ENCODE results near the gene PTPRO.

PTPRO gene

DNA sequence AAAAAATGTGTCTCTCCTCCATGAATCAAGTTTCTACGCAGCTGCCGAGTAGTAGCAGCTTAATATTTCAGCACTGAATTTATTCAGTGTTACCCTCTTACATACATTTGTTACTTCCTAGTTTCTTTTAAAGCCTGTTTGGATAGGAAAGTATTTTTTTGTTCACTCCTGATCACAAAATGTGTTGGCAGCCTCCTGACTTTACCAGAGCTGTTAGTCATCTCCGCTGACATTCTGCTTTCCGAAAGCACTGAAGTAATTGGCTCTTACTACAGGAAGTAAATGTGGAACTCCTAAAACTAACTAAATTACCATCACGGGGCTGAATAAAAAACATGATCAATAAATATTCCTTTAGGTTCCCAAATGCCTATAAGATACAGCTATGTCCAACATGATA, 241.4 kb downstream of the PTPRO start:
- no peak for DNase-seq

DNA sequence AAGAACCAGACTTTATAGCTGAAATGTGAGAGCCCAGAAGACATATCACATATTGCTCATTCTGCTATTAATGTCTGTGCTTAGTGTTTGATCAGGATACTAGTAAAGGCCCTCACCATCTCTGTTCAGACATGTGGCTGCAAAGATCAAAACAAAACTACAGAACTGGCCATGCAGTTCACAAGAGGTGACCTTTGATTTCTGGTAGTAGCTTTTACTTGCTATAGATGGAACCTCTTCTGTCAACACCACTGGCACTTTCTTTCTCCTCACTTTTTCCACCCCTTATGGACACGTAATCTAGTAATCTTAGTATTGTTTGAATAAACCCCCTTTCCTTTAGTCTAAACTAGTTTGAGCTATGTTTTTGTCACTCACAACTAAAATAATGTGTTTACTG, 252.0 kb downstream of the PTPRO start:
- no peak for DNase-seq

DNA sequence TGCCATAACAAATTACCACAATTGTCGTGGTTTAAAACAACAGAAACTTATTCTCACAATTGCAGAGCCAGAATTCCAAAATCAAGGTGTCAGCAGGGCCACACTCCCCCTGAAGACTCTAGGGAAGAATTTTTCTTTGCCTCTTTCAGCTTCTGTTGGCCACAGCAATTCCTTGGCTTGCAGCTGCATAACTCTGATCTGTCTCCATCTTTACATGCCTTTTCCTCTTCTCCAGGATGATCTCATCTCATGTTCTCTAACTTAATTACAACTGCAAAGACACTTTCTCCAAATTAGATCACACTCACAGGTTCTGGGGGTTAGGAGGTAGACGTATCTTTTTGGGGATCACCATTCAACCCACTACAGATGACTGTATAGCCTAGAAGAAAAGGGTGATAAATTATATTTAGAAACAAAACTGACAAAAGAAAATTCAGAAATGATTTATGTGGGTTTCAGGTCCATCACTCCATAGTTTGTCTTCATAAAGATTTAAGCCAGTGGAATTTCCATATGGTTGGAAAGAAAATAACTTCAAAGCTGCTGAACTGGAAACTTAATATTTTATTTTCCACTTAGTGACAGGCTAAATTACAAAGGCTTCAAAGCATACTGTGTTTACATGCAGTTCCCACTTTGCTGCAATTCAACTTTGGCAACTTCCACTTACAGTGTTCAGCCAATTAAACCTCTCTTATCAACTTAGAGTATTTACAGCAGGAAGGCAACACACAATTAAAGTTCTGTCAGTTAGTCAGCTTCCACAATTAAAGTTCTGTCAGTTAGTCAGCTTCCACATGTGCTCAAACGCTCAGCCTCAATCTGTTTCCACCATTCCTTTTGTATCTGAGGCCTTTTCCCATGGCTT, 253.6 kb downstream of the PTPRO start:
- no peak for DNase-seq

DNA sequence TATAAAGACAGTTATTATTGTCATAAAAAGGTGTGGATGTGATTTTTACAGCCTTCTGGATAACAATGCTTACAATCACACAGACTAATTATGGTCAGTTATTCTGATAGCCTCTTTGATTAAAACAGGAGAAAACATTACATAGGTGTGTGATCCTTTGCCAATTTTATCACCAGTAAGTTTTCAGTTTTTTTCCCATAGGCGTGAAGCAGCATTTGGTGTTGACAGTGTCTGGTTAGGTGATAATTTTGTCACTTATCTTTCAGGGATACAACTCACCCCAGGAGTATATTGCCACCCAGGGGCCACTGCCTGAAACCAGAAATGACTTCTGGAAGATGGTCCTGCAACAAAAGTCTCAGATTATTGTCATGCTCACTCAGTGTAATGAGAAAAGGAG, 258.1 kb downstream of the PTPRO start:
- no peak for DNase-seq

DNA sequence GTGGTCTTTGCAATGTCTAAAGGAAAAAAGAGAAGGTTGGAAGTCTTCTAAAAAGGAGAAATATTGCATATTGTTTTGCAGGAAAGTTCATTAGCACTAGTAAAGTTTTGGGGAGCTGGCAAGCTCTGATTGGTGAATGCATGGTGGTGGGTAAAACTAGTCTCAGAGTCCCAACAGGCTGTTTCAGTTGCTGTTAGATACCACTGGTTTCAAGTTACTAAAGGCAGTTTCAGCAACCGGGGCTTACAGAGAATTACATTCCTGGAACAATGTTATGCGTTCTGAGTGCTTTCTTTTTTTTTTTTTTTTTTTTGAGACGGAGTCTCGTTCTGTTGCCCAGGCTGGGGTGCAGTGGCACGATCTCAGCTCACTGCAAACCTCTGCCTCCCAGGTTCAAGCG, 258.7 kb downstream of the PTPRO start:
- no peak for DNase-seq

DNA sequence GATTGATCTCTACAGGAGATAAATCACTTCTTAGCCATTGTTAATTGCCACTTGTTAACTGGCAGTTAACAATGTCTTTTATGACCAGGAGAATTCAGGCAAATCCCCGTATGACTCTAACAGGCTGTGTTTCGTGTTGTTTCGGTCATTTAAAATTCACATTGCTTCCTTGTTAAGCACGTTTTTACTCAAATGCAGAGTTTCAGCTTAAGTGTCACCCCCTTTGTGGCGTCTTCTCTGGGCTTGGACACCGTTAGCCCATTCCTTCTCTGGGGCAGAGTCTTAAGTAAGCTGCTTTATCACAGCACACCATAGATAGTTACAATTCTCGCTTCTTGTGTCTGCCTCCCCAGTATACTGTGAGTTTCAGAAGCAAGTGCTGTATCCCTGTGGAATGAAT, 261.5 kb downstream of the PTPRO start:
- DNase-seq, result no peak

DNA sequence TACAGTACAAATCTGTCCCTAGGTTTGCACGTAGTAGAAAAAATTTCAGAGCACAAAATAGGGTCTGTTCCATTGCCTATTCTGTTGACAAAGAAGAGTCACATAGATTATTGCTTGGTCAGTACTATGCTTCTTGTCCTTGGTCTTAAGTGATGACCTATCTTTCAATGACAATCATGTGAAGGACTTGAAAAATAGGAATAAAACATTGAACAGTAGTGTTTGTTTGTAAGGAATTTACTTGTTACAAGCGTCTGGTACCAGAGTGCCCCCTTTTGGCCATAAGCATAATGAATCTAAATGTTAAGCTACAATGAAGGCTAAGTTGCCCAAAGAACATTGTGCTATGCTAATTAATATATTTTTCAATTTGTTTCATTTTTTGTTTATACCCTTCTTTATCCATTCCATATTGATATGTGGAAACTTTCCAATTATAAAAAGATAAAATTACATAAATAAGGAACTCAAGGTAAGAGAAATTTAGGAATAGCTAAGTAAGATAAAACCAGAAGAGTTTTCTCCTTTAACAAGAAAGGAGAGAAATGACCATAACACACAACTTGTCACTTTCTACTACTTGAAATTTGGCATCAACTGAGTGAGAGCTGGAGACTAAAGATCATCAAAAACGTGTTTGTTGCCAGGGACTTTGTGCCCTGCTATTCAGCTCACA, 262.2 kb downstream of the PTPRO start:
- DNase-seq, result peak in 1 of 2 experiments; percentile 19

DNA sequence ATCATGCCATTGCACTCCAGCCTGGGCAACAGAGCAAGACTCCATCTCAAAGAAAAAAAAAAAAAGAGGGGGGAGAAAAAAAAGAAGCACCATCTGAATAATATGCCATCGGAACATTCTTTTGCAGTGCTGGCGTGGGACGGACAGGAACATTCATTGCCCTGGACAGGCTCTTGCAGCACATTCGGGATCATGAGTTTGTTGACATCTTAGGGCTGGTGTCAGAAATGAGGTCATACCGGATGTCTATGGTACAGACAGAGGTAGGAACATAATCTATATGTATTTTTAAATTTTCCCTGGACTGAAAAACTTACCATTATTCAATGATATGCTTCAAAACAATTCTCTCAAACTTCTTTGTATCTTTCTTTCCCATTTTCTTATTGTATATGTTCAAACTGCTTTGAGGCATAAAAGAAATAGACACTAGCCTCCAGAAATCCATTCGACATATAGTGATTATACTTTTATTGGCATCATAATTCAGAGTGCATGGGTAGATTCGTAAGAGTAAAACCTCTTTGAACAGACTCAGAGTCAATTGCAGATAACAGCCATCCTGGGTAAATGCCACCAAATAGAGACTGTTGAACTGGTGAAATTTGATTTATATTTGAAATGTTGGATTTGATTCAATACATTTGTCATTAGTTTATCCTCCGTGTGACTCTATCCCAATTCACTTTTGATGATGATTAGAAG, 267.2 kb downstream of the PTPRO start:
- DNase-seq, result no peak

DNA sequence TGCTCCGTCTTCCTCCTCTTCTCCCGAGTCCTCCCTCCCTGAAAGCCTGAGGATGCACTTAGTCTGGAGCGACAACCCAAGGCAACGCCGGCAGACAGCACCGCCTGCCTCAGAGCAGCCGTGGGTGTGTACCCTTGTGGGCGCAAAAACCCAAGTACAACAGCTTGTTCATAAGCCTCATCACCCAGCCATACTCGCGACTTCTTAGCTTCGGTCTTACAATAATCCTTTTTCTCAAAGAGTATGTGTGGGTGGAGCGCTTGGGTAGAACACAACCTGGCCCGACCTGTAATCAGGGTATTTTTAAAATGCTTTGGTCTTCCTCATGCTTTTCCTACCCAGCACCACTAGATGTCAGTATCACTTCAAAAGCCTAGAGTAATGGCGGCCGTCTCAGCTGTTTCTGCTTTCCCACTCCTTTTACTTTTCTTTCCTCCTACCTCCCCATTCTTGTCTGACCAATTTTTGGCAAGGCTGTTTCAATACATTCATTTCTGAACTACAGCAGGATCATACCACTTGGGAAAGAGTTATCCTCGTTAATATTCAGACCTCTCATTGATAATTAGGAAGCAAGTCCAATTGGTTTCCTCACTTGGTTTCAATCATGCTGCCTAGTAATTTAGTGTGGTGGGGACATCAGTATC, 268.0 kb downstream of the PTPRO start:
- DNase-seq, result peak; percentile 46 to 66

DNA sequence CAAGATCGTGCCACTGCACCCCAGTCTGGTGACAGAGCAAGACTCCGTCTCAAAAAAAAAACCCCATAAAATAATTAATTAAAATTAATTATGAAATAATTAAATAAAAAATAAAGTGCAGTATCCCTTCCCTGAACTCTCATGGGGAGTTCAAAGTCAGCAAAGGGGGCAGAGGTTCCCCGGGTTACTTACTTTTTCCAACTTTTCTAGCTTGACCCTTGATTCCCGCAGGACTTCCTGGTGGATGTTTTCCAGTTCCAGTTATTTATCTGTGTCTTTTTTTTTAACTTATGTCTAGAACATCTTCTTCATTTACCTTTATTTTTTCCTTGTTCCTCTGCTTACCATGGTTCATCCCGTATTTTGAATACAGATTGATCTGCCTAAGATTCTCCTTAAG, 269.5 kb downstream of the PTPRO start:
- no peak for DNase-seq

DNA sequence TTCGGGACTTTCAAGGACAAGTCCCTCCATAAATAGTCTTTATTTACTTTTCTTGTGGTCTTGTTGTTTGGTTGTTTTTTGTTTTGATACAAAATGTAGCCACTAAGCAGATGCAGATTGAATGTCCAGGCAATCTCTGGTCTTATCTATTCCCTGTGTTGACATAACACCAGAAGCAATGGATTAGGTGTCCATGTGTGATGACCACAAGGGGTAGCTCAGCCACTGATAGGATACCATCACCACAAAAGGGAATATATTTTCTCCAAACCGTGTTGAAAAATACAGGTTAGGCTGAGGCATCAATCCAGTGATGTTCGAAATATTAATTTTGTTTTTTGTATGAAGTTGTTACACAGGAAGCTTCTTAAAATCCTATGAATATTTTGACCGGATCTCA, 270.6 kb downstream of the PTPRO start:
- DNase-seq, result no peak

DNA sequence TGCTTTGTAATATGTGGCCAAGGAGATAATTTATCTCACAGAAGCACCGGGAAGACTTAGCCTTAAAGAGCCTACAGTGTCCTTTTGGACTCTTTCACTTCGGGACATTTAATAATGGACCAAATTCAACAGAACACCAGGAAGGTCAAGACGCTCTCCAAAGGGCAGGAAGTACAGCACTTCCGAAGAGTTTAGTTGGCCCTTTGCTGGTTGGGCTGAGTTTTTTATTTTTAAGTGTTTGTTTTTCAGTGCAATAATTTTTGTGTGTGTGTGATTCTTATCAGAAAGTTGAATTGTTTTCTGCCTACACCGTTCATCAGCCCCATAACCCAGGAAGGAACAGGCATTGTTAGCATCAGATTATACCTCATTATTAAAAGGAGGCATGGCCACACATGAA, 273.9 kb downstream of the PTPRO start:
- no peak for DNase-seq

DNA sequence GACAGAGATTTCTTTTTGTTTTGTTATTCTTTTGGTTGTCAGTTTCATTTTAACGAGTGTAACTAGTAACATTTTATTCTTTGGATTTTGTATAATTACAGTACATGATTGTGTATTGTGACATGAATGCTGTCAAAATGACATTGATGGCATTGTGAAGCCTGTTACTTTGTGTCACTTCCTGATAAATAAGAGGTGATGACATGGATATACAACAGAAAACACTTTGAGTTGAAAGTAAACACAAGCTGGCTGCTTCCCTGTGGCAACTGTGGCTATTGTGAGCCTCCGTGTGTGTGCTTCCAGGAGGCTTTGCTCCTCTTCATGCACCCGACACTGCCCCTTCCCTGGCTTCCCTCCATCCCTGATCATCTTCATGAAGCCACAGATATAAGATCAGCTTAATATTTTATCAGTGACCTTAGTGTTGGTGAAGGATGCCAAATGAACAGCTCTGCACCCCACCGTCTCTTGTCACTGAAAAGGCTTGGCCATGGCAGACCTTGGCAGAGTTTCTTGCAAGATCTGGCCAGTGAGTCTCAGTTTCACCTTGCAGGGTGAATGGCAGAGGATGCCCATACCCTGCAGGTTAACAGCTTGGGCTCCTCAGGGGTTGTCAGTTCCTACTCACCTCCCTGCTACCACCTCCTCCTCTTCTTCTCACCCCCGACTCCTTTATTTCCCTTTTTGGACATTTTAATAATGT, 275.0 kb downstream of the PTPRO start:
- no peak for DNase-seq

DNA sequence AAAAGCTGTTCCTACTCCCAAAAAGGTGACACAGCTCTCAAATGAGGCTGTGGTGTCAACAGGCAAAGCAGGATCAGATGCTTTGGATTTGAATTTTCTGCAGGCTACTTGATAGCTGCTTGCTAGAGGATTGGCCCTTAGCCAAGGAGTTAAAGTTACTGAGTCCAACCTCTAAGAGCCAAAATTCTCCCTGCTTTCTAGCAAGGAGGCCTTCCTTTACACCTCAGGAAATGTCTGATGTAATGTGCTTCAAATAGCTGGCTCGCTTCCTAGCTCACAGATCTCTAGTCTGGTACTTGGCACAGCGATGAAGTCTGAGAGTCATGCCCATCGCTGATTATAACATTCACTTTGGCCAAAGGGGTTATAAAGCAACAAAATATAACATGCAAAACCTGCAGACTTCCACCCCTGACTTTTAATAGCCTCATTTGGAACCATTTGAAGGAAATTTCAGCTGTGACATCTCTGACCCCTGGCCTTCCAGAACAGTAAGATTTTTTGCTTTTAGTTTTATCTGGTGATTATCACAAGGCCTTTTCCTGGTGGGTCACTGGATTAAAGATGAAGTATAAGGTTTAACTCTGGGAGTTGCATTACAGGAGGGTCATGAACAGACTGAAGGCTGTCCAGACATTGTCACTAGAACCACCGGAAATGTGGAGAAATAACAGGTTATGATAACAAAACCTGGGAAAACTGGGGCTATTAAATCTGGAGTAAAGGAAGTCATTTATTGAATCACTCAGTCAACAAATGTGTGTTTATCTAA, 277.1 kb downstream of the PTPRO start:
- DNase-seq, result no peak

DNA sequence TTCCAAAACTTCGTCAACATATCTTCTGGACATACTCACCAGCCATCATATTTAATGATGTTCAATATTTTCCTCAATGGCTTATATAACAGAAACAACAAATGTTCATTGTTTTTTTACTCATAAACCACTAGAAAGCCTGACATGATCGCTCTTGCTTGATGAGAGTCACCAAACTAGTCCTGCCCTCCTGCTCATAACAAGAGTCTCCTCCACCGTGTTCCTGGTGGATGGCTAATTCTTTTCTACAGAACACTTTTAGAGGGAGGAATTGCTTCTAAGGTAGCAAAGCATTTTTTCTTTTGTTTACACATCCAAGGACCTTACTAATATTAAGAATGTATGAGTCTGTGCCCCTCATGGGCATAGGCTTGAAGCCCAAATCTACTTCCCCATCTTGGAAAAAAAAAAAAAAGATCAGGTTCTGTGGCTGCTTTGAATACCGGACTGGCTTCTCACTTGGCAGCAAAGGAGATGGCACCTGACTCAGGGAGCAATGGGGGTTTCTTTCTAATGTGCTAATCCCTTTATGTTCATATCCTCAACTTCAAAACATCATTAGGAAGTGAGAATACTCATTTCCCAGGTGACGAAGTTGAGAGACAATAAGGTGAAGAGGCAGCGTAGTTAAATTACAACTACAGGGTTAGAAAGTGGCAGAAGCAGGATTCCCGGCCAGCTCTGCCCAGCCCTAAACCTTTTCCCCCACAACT, 278.1 kb downstream of the PTPRO start:
- DNase-seq, result no peak

DNA sequence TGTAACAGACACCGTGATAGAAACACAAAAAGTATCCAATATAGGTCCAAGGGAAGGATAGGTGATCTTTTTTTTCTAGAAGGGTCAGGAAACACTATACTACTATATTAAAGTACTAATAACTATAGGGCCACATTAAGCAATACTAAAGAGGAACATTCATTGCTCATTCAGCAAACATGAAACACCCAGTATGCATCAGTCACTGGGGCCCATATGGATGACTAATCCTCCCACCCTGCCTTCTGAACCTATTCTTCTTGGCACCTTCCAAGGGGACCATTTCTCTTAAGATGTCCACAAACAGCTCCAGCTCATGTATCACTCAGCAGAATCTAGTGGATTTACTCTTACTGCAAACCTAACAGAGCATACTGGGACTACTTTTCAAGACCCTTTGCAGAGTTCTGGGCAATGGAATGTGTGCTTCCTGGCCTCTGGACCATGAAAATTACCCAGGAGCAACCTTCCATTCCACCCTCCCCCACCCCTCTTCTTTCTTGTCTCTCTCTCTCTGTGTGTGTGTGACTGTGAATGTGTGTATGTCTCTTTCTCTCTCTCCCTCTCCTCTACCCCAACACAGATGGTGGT, 279.0 kb downstream of the PTPRO start:
- DNase-seq, result no peak

DNA sequence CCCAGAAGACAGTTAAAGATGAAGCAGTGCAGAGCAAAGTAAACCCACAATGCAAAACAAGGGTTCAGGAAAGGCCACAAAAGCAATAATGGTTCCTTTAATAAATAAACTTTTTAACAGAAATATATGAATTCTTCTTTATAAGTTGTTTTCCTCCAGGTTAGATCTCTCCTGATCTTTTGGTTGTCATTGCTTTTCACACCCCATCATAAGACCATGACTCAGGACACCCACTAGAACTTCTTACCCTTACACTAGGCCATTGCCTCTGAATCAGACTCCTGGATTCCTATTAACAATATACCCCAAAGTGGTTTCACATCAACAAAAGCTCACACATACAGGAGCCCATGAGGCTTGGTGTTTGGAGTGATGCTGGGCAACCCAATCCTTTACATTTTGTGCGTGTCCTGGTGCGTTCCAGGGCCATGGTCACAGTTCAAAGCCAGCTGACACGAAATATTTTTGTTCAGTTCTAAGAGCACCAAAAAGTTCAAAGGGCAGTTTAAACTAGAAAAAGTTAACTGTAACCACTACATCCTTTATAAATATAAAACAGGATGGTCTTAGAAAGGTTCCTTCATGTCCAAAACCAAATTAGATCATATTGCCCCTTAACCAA, 279.9 kb downstream of the PTPRO start:
- DNase-seq, result no peak

DNA sequence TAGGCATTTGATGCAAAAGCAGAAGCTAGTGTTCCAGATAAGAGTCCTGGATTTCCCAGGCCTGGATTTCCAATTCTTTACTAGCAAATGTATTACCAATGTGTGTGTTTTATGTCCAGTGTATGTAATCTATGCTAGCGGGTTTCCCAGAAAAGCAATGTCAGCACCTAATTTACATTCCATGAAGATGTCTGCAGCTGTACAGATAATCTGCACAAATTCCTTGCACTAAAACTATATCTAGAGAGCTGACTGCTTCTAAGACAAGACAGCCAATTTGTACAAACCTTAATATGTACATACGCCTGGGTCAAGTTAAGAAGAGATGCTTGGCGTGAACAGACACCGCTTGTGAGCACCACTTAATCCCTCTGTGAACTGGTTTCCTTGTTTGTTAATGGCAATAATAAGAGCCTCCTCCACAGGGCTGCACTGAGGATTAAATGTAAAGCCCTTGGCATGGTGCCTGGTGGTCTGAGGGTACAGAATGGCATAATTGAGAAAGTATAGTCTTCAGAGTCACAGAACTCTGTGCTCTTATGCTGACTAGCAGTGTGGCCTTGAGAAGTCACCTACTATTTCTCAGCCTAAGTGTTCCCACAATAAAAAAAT, 281.3 kb downstream of the PTPRO start:
- no peak for DNase-seq

DNA sequence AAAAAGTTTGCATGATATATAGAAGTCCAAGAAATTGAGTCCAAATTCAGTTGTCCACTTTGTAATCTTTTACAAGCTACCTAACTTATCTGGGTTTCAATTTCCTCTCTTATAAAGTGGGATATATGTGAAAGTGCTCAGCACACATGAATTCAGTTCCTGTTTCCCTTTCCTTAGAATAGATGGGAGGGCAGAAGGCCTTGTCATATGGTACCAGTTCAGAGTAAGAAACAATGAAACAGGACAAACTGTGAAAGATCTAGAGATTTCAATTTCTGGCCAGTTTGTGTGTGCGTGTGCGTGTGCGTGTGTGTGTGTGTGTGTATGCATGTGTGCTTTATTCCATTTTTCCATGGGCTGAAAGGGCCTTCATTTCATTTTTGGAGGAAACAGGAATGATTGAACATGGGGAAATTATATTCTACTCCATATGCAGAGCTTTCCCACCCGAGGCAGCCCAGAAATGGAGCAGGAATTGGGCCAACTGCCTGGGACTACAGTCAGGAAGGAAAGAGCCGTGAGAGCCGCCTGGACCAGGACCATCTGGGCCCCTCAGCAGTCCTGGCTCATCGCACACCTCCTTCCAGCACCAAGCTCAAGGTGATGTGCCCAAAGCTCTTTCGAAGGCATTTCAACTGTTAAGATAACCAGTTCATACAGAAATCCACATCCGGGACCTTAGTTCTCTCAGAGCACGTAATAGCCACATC, 283.7 kb downstream of the PTPRO start:
- no peak for DNase-seq

All from NCI-H1930 (cell line).